Measurements from ENCODE around the gene CYLD. TPM values are rescaled to one million over a fixed set of nuclear protein-coding genes. Genes with fewer than 3 reads are reported as not detected.

The CYLD gene
- total and polyA plus RNA-seq, 2 donors (not counting 1 experiment from before 2014, with no cell fraction given), result 30.0 to 160 TPM

- ChIA-PET CTCF (no interaction called here), POLR2A (no interaction called here)
- Histone ChIP-seq H2AFZ (ENCODE audit: insufficient read depth, low read depth, low read length, poor library complexity, severe bottlenecking) (no peak overlapping the region), H3K4me1 (ENCODE audit: control insufficient read depth in 2 of 2, insufficient read depth in 2 of 2, low read length in 2 of 2) (peaks cover 11 to 12% of the 10 kb centered on the region in 2 donors), H3K9ac (ENCODE audit: low read length) (no peak overlapping the region), H3K27ac (ENCODE audit: low read length in 2 of 2) (no peak overlapping the region), H3K4me2 (replicated peaks; ENCODE audit: low read depth, low read length, poor library complexity, severe bottlenecking) (no peak overlapping the region), H3K36me3 (replicated peaks in 1 of 2; ENCODE audit: control extremely low read depth in 1 of 2, control insufficient read depth in 1 of 2, extremely low read depth in 1 of 2, insufficient read depth in 2 of 2, low read length in 1 of 2) (no peaks in the 10 kb centered on the region), H3K27me3 (replicated peaks in 1 of 4; ENCODE audit: control extremely low read depth in 1 of 4, control insufficient read depth in 3 of 4, insufficient read depth in 4 of 4, low read length in 3 of 4) (peaks cover 0 to 32% (median 13%) of the 10 kb centered on the region in 4 experiments), H3K4me3 (ENCODE audit: control extremely low read depth in 1 of 5, extremely low read depth in 1 of 5, insufficient read depth in 1 of 5, low read depth in 2 of 5, low read length in 4 of 5) (no peak overlapping the region), H3K9me3 (ENCODE audit: control extremely low read depth in 1 of 3, control insufficient read depth in 2 of 3, insufficient read depth in 1 of 3, low read length in 2 of 3) (peaks cover 0 to 8% (median 0%) of the 10 kb centered on the region in 3 donors), H3K79me2 (ENCODE audit: control insufficient read depth, insufficient read depth, low read length) (no peaks in the 10 kb centered on the region), H4K20me1 (ENCODE audit: control insufficient read depth, insufficient read depth, low read length, poor library complexity, severe bottlenecking) (no peaks in the 10 kb centered on the region)
- no peak for DNase-seq
- peaks cover 48% of the 10 kb centered on the region for H3K27me3 Mint-ChIP-seq
- intact Hi-C loops (cut with micrococcal nuclease), result no loop called here
- TF ChIP-seq EZH2 (IDR thresholded peaks at IDR 0.05; ENCODE audit: borderline replicate concordance, insufficient read depth, low read depth, low read length, poor library complexity, severe bottlenecking) (no peak), CTCF (IDR thresholded peaks at IDR 0.05) (no peak)
- no peak overlapping the region for H3K4me3 Mint-ChIP-seq
- no peak for ATAC-seq (ENCODE audit: low read depth)
- WGBS (ENCODE audit: insufficient coverage), result 98% methylated on average over 4 of the region's 5 CpGs
- no peaks in the 10 kb centered on the region for H3K9me3 Mint-ChIP-seq (ENCODE audit: insufficient read depth)
- H3K4me1 Mint-ChIP-seq, result peaks cover 14% of the 10 kb centered on the region
- H3K27ac Mint-ChIP-seq, result no peak overlapping the region
These were observed 97.5 kb downstream of the CYLD start for GRCh38 chr16:50839356-50839755.

DNA sequence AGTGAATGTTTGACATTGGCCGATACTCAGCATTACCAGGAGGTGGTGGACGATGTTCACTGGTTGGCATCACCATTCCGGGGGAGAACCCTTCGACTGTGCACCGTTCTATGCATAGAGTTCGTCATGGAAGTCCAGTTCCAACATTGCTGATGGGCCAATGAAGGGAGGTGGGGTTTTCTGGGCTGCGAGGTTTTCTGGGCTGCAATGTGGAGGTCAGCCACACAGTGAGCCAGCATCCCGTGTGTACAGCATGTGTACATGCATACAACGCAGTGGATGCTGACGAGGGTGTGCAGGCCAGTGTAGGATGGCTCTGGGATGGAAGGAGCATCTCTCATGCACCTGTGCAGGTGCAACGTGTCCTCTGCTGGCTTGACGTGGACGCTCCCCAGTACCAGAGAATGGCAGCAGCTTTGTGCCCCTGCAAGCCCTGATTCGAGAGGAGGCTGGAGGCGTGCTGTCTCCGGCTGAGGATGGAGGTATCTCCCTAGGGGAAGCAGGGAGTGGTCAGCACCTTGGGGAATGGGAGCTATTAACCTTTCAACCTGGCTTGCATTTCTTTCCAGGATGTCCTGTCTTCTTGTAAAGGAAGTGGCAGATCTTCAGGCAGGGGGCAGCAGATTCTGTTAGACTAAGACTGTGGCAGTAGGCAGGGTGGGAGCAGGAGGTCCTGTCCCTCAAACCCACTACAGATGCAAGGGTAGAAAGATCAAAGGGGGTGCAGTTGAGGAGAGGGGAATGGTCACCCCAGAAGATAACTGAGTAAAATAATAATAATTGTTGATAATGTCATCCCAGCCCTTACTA lies 98.2 kb downstream of the CYLD start:
- H3K27me3 ChIP-seq (replicated peaks in 1 of 4; ENCODE audit: control extremely low read depth in 1 of 4, control insufficient read depth in 3 of 4, insufficient read depth in 4 of 4, low read length in 3 of 4), result peaks cover 0 to 37% (median 13%) of the 10 kb centered on the region in 4 experiments
- H3K4me3 Mint-ChIP-seq, result peak overlapping the region; percentile 79
- TF ChIP-seq CTCF (IDR thresholded peaks at IDR 0.05) (no peak), EZH2 (IDR thresholded peaks at IDR 0.05; ENCODE audit: borderline replicate concordance, insufficient read depth, low read depth, low read length, poor library complexity, severe bottlenecking) (no peak)
- H3K4me1 Mint-ChIP-seq, result peaks cover 14% of the 10 kb centered on the region
- no peak overlapping the region for H3K27ac ChIP-seq (ENCODE audit: low read length in 2 of 2)
- no peaks in the 10 kb centered on the region for H3K79me2 ChIP-seq (ENCODE audit: control insufficient read depth, insufficient read depth, low read length)
- H3K4me1 ChIP-seq (ENCODE audit: control insufficient read depth in 2 of 2, insufficient read depth in 2 of 2, low read length in 2 of 2), result peaks cover 11 to 12% of the 10 kb centered on the region in 2 donors
- DNase-seq (no peak), ATAC-seq (ENCODE audit: low read depth) (no peak)
- no peak overlapping the region for H3K4me2 ChIP-seq (replicated peaks; ENCODE audit: low read depth, low read length, poor library complexity, severe bottlenecking)
- H3K9me3 Mint-ChIP-seq (ENCODE audit: insufficient read depth), result no peaks in the 10 kb centered on the region
- intact Hi-C loops (cut with micrococcal nuclease), result no loop called here
- H3K4me3 ChIP-seq (ENCODE audit: control extremely low read depth in 1 of 5, extremely low read depth in 1 of 5, insufficient read depth in 1 of 5, low read depth in 2 of 5, low read length in 4 of 5), result no peak overlapping the region
- peaks cover 0 to 8% (median 0%) of the 10 kb centered on the region in 3 donors for H3K9me3 ChIP-seq (ENCODE audit: control extremely low read depth in 1 of 3, control insufficient read depth in 2 of 3, insufficient read depth in 1 of 3, low read length in 2 of 3)
- no peaks in the 10 kb centered on the region for H3K36me3 ChIP-seq (replicated peaks in 1 of 2; ENCODE audit: control extremely low read depth in 1 of 2, control insufficient read depth in 1 of 2, extremely low read depth in 1 of 2, insufficient read depth in 2 of 2, low read length in 1 of 2)
- POLR2A ChIA-PET, result no interaction called here
- H3K27me3 Mint-ChIP-seq, result peaks cover 45% of the 10 kb centered on the region
- H3K9ac ChIP-seq (ENCODE audit: low read length), result no peak overlapping the region
- H4K20me1 ChIP-seq (ENCODE audit: control insufficient read depth, insufficient read depth, low read length, poor library complexity, severe bottlenecking), result no peaks in the 10 kb centered on the region
- CTCF ChIA-PET, result no interaction called here
- no peak overlapping the region for H3K27ac Mint-ChIP-seq
- no peak overlapping the region for H2AFZ ChIP-seq (ENCODE audit: insufficient read depth, low read depth, low read length, poor library complexity, severe bottlenecking)
- 96% methylated on average over 16 of the region's 16 CpGs for WGBS (ENCODE audit: insufficient coverage)
